HG02798 (cell line): ENCODE data around the gene LIX1.
"Not testable (repeated sequence)": the region's sequence is repeated elsewhere in the genome, so short reads cannot be mapped to it uniquely, and the experiment has no call there.

Experiments used
- ATAC-seq: cut with Tn5 transposase; IDR thresholded peaks from one replicate; pipeline ENCODE4 v1.9.1; 2021; ENCODE audit warnings: mild to moderate bottlenecking; ENCODE audit not compliant: unreplicated experiment, poor library complexity

LIX1 gene

DNA sequence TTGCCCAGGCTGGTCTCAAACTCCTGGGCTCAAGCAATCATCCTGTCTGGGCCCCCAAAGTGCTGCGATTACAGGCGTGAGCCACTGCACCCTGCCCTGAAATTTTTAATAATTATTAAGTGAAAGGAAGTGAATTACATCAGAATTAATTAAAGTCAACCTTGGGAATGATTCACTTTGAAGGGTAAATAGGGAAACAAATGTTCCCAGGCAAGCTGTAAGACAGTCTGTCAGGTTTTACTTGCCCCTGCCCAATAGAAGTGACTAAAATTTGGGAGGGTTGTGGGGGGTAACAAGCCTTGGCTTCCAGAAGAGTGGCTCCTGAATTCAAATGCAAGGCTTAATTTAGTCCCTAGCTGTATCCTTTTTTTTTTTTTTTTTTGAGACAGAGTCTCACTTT, 1.3 kb upstream of the LIX1 start:
- ATAC-seq = no peak

DNA sequence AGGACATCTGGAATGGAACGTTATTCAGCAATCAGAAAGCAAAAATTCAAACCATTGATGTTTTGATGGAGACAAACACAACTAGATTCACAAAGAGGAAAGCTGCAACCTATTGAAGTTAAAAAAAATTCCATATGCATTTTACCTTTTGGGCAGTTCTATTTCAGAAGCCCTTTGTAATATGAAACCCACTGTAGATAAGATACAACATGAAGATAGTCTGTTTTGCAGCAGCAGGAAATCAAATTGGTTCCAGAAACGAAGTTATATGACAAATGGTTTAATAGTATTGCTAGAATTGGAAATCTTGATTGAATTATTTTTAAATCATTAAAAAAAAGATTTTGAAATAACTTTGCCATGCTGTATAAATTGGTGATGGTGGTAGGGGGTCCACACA, 872 bp downstream of the LIX1 start:
- ATAC-seq = no peak

DNA sequence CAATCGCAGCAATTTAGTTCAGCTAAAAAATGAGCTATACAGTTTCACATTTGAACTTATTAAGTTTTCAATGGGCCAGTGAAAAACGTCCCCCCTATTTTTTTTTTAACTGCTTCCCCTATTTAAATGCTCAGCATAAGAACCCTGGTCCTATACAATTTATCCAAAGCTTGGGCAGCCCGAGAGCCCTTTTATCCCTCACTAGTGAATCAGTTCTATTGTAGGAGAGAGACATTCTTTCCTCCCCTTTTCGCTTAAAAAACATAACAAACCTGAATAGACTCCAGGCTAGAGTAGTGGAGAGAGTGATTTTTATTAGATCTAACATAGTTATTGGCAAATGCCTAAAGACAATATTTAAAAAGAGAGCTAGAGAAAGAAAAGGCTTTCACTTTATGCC, 1.4 kb downstream of the LIX1 start:
- ATAC-seq = no peak

DNA sequence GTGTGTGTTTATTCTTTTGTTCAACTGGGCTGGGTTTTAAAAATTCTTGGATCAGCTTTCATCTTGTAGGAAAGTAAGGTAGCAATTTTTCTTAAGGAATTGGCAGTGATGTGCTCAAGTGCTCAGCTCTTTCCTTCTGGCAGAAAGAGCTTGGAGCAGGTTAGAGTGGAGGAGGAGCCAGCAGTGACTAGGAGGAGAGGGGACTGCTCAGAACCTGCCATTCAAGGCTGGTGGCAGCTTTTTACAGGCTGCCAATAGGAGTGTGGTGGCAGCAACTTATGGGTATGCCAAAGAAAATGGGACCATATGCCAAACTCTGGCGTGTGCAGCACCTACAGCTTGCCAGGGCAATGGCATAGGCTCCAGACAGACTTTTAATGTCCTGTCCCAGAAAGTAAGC, 2.2 kb downstream of the LIX1 start:
- ATAC-seq = not testable (repeated sequence)

DNA sequence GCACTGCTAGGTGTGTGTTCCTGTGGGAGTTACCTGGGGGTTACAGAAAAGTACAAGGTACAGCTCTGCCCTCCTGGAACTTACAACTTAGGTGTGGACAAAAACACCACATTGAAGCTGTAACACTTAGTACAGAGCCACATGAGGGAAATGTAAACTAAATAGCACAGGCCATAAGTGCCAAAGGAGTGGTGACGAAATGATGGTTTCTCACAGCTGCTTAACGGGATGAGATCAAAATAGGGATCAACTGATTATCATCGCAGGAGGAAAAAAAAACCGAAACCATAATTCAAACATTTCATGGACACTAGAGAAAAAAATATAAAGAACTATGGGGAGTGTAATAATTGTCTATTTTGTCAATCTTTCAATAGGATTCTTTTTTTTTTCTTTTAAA, 5.9 kb downstream of the LIX1 start:
- no peak for ATAC-seq

DNA sequence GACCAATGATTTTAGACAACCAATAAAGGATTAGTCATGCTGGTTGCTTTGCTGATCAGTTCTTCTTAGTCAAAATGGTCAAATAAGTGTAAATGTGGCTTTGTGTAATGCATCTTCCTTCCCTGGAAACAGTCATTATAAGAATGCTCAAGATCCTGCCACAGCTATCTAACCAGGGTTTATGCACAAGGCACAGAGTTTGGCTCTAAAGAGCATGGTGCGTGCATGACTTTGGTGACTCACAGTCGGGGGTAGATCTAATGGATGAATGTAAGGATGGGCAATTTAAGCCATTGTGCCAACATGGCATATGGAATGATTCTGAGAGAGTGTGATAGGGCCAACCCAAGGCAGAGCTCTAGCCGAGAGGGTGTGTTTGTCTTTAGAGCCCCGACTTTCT, 6.5 kb downstream of the LIX1 start:
- no peak for ATAC-seq

DNA sequence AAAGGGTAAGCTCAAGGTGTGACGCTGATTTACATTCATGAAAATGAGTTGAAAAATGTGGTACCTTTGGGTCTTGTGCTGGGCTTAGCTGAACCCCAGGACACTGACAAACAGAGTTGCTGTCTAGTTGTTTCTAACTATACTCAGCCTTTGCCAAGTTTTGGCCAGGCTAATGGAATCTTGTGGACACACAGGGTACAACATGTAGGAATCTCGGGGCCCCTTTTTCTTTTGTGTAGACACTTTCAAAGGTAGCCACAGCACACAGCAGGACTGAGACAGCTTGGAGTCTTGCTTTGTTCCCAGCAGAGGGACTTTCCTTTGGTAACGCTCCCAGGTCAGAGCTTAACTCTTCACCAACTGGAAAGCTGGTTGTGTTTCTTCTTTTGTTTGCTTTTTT, 7.8 kb downstream of the LIX1 start:
- ATAC-seq = no peak

DNA sequence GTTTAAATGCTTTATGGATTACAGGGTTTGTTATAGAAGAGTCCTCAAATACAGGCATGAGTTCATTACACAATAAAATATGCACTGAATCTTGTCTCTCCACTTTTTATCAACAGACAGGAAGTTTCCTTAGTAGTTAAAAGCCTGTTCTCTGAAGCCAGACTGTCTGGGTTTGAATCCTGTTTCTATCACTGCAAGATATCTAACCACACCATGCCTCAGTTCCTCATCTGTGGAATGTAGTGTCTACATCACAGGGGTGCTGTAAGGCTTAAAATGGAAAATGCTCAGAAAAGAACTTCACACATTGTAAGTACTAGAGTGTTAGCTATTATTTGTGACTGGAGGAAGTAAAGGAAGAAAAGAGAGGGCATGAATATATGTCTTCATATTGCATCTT, 9.3 kb downstream of the LIX1 start:
- ATAC-seq = no peak

DNA sequence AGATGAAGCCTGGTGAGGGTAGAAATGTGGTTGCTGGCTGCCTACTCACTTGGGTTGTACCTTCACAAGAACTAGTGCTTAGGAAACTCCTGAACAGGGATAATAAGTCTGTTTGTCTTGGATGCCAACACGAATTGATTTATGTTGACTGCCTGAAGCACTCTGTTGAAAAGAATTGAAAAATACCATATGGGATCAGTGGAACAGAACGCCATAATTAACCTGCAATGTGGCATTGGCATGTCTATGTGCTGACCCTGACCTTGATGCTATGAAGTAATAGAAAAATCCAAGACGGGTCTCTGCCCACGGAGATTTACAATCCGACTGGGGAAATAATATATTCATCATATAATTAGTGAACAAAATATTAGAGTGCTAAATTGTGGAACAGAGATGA, 10.5 kb downstream of the LIX1 start:
- no peak for ATAC-seq

DNA sequence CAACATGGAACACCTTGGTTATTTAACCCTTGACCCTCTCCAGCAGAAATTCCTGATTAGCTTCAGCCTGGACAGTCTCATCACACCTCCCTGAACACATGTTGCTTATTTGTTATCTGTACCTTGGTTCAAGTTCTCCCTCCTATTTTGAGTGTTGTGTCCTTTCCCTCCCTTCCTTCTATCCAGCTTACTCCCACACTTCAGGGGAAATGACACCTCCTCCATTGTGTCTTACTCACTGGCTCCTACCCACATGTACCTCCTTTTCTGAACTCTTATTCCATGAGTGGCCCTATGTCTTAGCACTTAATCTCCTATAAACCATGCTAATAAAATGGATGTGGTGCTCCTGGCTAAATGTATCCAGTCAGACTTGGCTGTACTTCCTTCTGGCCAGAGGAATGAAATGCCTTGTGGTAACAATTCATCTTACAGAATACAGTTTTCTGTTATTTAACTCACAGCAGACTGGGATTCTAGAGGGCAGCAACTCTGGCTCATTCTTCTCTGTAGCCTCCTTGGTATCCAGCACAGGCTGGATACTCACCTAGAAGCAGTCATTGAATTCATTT, 11.2 kb downstream of the LIX1 start:
- ATAC-seq = no peak

DNA sequence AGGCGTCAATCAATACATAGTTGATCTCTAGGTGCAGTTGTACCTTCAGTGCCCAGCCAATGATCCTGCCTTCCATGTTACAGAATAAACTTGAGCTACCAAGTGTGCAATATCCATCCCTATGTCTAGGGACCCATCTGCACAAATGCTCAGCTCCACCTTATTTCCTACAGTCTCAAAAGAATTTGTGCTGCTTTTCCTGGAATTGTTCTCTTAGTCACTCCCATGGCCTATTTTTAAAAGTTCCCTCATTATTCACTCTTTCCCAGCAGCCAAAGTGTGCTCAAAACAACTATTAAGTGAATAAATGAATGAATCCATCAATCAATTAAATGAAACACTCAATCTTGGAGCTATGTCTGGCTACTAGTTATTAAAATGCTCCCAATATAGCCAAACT, 14.7 kb downstream of the LIX1 start:
- ATAC-seq = no peak

DNA sequence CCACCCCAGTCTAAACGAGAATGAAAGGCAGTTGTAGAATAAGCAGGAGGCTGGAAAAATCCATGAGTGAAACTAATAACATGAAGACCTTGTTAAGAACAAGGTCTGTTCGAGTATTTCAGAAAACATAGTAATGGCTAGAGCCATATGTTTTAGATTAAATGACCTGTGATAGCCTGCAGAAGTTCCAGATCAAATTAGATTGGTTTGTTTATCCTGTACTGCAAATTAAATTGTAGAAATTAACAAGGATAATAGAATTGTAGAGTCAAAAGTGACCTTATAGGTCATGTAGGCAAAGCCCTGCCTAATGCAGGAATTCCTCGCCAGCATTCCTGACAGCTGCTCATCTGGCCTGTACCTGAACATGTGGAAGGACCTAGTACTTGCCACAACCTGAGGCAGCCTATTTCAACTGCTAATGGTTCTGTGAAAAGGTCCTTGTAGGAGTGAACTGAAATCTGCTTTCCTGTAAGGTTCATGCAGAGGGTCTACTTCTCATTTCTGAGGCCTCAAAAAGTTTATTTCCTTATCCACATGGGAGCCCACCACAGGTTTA, 17.2 kb downstream of the LIX1 start:
- ATAC-seq = no peak

DNA sequence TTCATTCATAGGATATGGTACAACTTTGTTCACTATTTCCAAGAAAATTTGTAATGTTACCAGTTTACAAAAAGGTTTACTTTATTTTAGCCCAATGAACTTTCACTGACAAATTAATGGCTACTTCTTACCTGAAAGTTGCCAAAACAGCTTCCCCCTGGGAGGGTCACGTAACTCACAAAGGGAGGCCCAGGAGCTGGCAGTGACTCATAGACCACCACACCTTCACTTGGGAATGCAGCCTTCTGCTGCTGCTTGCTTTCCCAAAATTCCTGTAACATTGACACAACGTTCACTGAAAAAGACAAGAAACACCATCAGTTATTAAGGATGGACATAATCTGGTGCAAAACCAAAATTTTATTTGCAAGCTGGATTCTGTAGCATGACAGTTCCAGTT, 18.1 kb downstream of the LIX1 start:
- ATAC-seq = no peak

DNA sequence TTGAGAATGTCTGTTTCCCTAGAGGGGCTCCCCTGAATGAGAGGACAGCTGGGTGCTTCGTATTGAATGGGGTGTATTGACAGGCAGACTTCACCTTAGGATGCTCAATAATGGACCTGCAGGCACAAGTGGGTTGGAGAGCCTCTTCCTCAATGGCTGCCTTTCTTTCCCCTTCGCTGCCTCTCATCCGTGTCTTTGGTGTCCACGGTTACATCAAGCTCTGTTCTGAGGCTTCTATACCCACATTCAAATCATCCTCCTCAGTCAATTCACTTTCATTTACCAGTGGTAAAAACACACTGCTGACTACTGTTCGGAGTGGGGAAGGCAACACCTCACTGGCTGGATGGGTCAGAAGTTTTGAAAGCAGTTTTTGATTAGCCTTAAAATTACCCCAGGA, 20.6 kb downstream of the LIX1 start:
- no peak for ATAC-seq

DNA sequence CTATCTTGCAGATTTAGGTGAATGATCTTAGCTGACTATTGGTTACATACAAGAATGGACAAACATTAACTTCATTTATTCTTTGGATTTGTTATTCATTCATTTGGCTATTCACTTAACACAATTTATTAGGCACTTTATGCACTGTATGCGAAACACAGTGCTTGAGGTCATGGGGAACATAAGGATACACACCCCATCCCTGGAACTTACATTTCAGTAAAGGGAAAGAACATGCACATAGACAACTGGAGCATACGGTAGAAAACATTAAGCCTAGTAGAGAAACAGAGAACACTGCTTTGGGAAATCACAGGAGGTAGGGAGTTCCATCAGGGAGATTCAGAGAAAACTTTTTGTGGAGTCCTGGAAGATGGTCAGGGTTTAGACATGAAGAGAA, 22.2 kb downstream of the LIX1 start:
- no peak for ATAC-seq

DNA sequence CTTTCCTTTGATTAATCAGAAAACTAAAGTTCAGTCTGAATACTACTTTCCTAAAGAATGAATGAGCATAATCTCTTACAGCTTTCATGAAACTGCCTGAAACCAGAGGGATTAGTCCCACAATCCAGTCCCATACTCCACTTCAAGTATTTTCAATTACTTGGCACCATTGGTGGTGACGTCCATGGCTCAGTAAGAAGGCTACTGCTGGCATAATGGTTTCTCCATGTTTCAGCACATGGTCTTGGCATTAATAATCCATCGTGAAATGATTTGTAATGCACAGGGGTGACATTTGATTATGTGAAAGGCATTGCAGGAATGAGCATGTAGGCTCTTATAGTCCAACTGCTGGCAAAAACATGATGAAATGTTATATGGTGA, 23.4 kb downstream of the LIX1 start:
- ATAC-seq = no peak

DNA sequence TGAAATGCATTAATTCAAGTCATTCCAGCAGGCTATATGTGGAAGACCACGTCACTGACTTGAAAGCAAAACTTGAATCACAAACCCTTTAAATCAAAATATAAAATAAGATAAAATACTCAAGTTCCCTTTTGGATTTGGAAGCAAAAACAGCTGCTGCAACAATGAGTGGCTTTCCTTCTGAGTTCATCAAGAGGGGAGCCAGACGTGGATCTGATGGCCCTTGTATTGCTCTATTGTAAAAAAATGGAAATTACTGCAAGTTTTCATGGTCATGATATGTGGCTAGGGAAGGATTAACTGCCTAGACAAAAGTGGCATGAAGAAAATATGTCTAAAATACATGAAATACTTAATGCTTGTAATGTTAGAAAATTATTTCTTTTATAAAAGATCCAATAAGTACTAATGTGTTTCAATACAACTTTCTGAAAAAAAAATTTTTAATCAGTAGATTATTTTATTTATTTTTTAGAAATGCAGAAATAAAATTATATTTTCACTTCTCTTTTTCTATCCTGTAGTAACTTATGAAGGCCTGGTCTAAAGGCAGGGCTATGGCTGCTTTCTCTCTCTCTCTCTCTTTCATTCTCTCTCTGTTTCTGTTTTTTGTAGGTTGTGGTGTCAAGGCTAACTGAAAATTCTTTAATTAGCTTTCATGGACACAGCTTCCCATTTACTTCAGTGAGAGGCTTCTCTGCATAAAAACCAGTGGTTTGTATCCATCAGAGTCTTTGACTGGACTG, 24.0 kb downstream of the LIX1 start:
- no peak for ATAC-seq

DNA sequence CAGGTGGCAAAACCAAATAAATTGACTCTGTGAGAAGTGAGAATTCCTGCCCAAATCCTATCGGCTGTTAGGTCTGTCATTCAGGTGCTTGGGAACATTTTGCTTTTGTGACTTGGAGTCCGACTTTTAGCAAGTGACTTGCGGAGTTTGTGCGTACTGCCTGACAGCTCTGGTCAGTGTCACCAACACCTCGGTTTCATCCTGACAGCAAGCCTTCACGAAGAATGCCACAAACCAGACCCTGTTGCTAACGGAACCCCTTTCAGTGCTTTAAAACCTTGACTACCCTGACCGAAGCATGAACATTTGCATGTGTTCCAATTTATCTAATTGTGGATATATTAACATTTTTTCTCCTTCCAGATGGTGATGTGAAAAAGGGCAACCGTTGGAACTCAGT, 26.5 kb downstream of the LIX1 start:
- no peak for ATAC-seq

DNA sequence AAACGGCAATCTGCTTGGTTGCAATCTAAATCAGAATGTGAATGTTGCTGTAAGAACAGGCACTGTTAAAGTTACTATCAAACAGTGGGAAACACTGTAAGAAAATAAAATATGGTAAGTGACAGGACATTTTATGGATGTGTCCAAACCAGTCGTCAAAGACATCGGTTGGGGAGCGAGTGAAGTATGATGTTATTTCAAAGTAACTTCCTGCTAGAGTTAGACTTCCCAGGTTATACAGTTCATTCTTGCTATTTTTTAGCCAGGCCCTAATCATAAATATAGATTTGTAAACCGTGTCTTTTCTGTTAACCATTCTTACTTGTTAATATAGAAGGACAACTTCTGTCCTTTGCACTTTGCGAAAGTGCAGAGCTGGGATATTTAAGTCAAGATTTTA, 30.2 kb downstream of the LIX1 start:
- no peak for ATAC-seq

DNA sequence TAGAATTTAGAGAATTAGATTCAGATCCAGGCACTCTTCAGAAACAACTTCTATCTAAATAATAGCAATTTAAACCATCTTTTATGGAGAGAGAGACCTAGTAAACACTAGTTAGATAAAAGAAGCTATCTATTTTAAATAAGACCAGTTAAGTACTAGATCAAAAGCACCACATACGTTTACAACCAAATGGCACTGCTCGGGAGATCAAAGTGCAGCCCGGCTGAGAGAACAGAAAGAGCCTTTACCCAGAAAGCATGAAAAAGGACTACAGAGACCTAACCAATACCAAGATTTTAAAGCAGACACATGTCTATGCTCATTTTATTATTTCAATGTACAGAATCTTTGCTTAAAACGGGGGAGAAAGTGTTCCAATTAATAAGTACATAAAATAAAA, 30.8 kb downstream of the LIX1 start:
- ATAC-seq = no peak

DNA sequence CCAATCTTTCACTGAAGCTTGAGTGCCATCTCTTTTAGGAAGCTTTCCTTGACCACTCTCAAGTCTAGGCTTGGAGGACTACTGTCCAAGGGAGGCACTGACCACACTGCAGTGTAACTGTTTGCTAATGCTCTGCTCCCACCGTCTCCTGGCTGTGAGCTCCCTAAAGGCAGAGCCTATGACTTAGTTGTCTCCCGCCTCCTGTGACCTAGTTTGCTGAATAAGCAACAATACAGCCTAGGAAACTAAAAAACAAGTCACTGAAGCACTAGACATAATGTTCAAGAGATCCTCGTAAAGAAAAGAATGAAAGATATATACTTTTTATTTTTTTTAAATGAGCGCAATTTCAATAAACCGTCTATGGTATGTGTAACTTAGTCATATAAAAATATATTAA, 31.4 kb downstream of the LIX1 start:
- ATAC-seq = no peak

DNA sequence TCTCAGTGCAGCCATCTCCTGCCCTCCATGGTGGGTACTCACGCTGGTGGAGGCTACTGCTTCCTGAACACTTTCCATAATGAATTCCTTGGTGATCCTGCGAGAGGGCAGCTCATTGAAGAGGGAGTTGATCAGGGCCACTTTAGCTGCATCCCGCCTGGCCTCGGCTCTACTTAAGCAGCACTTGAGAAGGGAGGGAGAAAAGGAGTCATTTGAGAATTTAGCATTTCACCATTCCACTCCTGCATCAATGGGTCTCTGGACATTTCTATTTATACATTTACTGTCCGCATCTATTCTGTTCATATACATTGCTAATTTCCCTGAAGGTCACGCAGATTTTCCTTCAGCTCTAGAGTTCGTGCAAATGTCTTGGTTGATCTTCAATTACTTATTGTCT, 35.1 kb downstream of the LIX1 start:
- ATAC-seq = no peak
